H9 (cell line): Measurements from ENCODE around the gene MEG3. TPM values are rescaled to one million over a fixed set of nuclear protein-coding genes. Genes with fewer than 3 reads are reported as not detected.

Experiments
- DNase-seq: peaks from one replicate; pipeline ENCODE4 v3.0.0-alpha.2; 2017
- H2AFZ ChIP-seq: one replicate; pipeline ENCODE4 v1.6.1; 2013; ENCODE audit warnings: mild to moderate bottlenecking, low read length, control low read depth, moderate library complexity
- H2AK5ac ChIP-seq: 2 replicates; pipeline ENCODE4 v1.6.1; 2013; ENCODE audit warnings: low read length, control low read depth, mixed read lengths; ENCODE audit not compliant: insufficient read length
- H2BK120ac ChIP-seq: one replicate; pipeline ENCODE4 v1.6.1; 2013; ENCODE audit warnings: low read depth, mild to moderate bottlenecking, low read length, control low read depth, inconsistent platforms; ENCODE audit not compliant: poor library complexity, severe bottlenecking
- H2BK12ac ChIP-seq: 2 replicates; pipeline ENCODE4 v1.6.1; 2013; ENCODE audit warnings: low read length, control low read depth, mixed read lengths, low read depth; ENCODE audit not compliant: insufficient read length
- H2BK15ac ChIP-seq: 2 replicates; pipeline ENCODE4 v1.6.1; 2013; ENCODE audit warnings: low read depth, low read length, control low read depth
- H2BK20ac ChIP-seq: one replicate; pipeline ENCODE4 v1.6.1; 2013; ENCODE audit warnings: low read depth, mild to moderate bottlenecking, low read length, control low read depth, inconsistent platforms; ENCODE audit not compliant: poor library complexity, severe bottlenecking
- H2BK5ac ChIP-seq: 2 replicates; pipeline ENCODE4 v1.6.1; 2013; ENCODE audit warnings: low read length, control low read depth, mixed read lengths; ENCODE audit not compliant: insufficient read length
- H3K14ac ChIP-seq: 2 replicates; pipeline ENCODE4 v1.6.1; 2013; ENCODE audit warnings: low read length, control low read depth; ENCODE audit not compliant: insufficient read depth
- H3K18ac ChIP-seq: 2 replicates; pipeline ENCODE4 v1.6.1; 2013; ENCODE audit warnings: low read depth, mild to moderate bottlenecking, mixed read lengths, low read length, control low read depth; ENCODE audit not compliant: insufficient read length
- H3K23ac ChIP-seq: 2 replicates; pipeline ENCODE4 v1.6.1; 2013; ENCODE audit warnings: low read length, control low read depth, mixed read lengths, low read depth; ENCODE audit not compliant: insufficient read length
- H3K23me2 ChIP-seq: 2 replicates; pipeline ENCODE4 v1.6.1; 2013; ENCODE audit warnings: low read depth, mild to moderate bottlenecking, mixed read lengths, low read length, control low read depth; ENCODE audit not compliant: insufficient read length, poor library complexity, severe bottlenecking
- H3K27ac ChIP-seq: 2 replicates; pipeline ENCODE4 v1.5.1; 2013; ENCODE audit warnings: low read length, control low read depth, mixed read lengths, low read depth; ENCODE audit not compliant: insufficient read length
- H3K27me3 ChIP-seq: 2 replicates; pipeline ENCODE4 v1.6.1; 2013; ENCODE audit warnings: low read length, control low read depth, inconsistent platforms; ENCODE audit not compliant: insufficient read depth
- H3K4ac ChIP-seq: 2 replicates; pipeline ENCODE4 v1.6.1; 2013; ENCODE audit warnings: low read depth, mild to moderate bottlenecking, control low read depth, inconsistent platforms, low read length, moderate library complexity
- H3K4me1 ChIP-seq: 2 replicates; pipeline ENCODE4 v1.6.1; 2013; ENCODE audit warnings: low read length, control low read depth, inconsistent platforms; ENCODE audit not compliant: insufficient read depth
- H3K4me2 ChIP-seq: 2 replicates; pipeline ENCODE4 v1.6.1; 2013; ENCODE audit warnings: low read length, control low read depth, mixed read lengths; ENCODE audit not compliant: insufficient read length, insufficient read depth
- H3K56ac ChIP-seq: 2 replicates; pipeline ENCODE4 v1.6.1; 2013; ENCODE audit warnings: low read depth, mild to moderate bottlenecking, mixed read lengths, low read length, control low read depth; ENCODE audit not compliant: insufficient read length
- H3K79me1 ChIP-seq: 2 replicates; pipeline ENCODE4 v1.6.1; 2013; ENCODE audit warnings: low read depth, mild to moderate bottlenecking, moderate library complexity, low read length, control low read depth, inconsistent platforms; ENCODE audit not compliant: insufficient read depth, poor library complexity, severe bottlenecking
- H3K79me2 ChIP-seq: 2 replicates; pipeline ENCODE4 v1.6.1; 2013; ENCODE audit warnings: low read length, control low read depth, inconsistent platforms; ENCODE audit not compliant: insufficient read depth
- H3K9ac ChIP-seq: 2 replicates; pipeline ENCODE4 v1.6.1; 2013; ENCODE audit warnings: low read length, control low read depth, mixed read lengths; ENCODE audit not compliant: insufficient read length; ENCODE audit errors: extremely low read depth
- H3K9me3 ChIP-seq: one replicate; pipeline ENCODE4 v1.6.1; 2013; ENCODE audit warnings: low read depth, low read length, inconsistent platforms; ENCODE audit not compliant: control insufficient read depth
- H3T11ph ChIP-seq: one replicate; pipeline ENCODE4 v1.6.1; 2013; ENCODE audit warnings: mild to moderate bottlenecking, low read length, control low read depth, inconsistent platforms
- H4K20me1 ChIP-seq: one replicate; pipeline ENCODE4 v1.6.1; 2013; ENCODE audit not compliant: control insufficient read depth, insufficient read length, insufficient read depth
- H4K5ac ChIP-seq: 2 replicates; pipeline ENCODE4 v1.6.1; 2013; ENCODE audit warnings: low read depth, mild to moderate bottlenecking, mixed read lengths, low read length, control low read depth; ENCODE audit not compliant: insufficient read length
- H4K8ac ChIP-seq: replicated peaks from 2 replicates; pipeline ENCODE4 v1.6.1; 2013; ENCODE audit warnings: low read length, control low read depth, mixed read lengths, low read depth; ENCODE audit not compliant: insufficient read length
- H4K91ac ChIP-seq: 2 replicates; pipeline ENCODE4 v1.6.1; 2013; ENCODE audit warnings: low read depth, mild to moderate bottlenecking, moderate library complexity, mixed read lengths, low read length, control low read depth; ENCODE audit not compliant: insufficient read length
- H3K27ac Mint-ChIP-seq, 3 experiments: 2 replicates in 2 of 3; 3 replicates in 1 of 3; pipeline ENCODE4 v1.8.0; 2020 to 2021; ENCODE audit warnings: mixed read lengths in 3 of 3, mild to moderate bottlenecking in 1 of 3, moderate library complexity in 1 of 3
- H3K27me3 Mint-ChIP-seq: 2 replicates; pipeline ENCODE4 v1.8.0; 2021; ENCODE audit warnings: low read depth, mild to moderate bottlenecking, moderate library complexity, mixed read lengths
- H3K36me3 Mint-ChIP-seq, 3 experiments: 2 replicates in 2 of 3; 3 replicates in 1 of 3; pipeline ENCODE4 v1.8.0; 2020 to 2021; ENCODE audit warnings: low read depth in 3 of 3, mixed read lengths in 3 of 3; ENCODE audit not compliant: insufficient read depth in 1 of 3
- H3K4me1 Mint-ChIP-seq, 2 experiments: 2 replicates each; pipeline ENCODE4 v1.8.0; 2020; ENCODE audit warnings: mixed read lengths in 2 of 2
- H3K4me3 Mint-ChIP-seq, 2 experiments: 2 replicates in 1 of 2; 3 replicates in 1 of 2; pipeline ENCODE4 v1.8.0; 2020 to 2021; ENCODE audit warnings: mild to moderate bottlenecking in 2 of 2, mixed read lengths in 2 of 2, moderate library complexity in 1 of 2
- H3K9me3 Mint-ChIP-seq, 2 experiments: 2 replicates in 1 of 2; 3 replicates in 1 of 2; pipeline ENCODE4 v1.8.0; 2020; ENCODE audit warnings: mild to moderate bottlenecking in 2 of 2, mixed read lengths in 2 of 2, moderate library complexity in 1 of 2
- CTCF ChIP-seq: fragments of 200-600 bp; sonication (generic); conservative IDR thresholded peaks from 3 replicates; pipeline ENCODE4 v1.8.0; 2021; ENCODE audit warnings: antibody characterized with exemption, mild to moderate bottlenecking
- WGBS: extraction: QIAGEN DNeasy Blood & Tissue Kit; methylation state at CpG from one replicate; pipeline ENCODE4 v1.1.7; 2013; ENCODE audit warnings: missing lambda C conversion rate, low lambda C conversion rate, mixed read lengths; ENCODE audit not compliant: insufficient read length; ENCODE audit errors: extremely low coverage; 5-methylcytosine and 5-hydroxymethylcytosine counted together
- total RNA-seq: library from RNA; stranded (reverse); gene quantifications from 2 replicates; pipeline ENCODE4 v1.2.1, GENCODE V29; 2021

MEG3 gene
- total RNA-seq, 1 experiment from 2014 or later, result 0.52 TPM

DNA sequence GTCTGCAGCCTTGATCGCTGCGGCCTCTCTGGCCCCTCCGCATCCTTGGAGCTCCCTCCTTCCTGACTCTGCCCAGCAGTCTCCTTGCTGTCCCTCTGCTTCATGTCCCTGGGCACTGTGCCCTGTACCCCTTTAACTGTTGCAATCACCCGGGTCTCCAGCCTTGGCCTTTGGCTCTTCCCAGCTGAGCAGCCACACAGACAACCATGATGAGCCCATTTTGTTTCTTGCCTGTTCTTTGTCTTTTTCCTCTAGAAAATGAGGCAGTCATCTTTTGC is 40.6 kb upstream of the MEG3 start:
- no peaks in the 10 kb centered on the region for H3K79me2 ChIP-seq
- no peak overlapping the region for H2BK12ac ChIP-seq
- no peaks in the 10 kb centered on the region for H3K27me3 ChIP-seq
- no peaks in the 10 kb centered on the region for H3K79me1 ChIP-seq
- H3K14ac ChIP-seq, result no peak overlapping the region
- no peak overlapping the region for H3K18ac ChIP-seq
- H2BK20ac ChIP-seq, result no peak overlapping the region
- Mint-ChIP-seq H3K27ac (peak overlapping the region in 1 of 3 experiments; percentile 20; a peak in 1 of 7 replicates), H3K27me3 (peaks cover 3% of the 10 kb centered on the region), H3K36me3 (no peaks in the 10 kb centered on the region), H3K4me3 (no peak overlapping the region), H3K4me1 (peaks cover 9 to 20% of the 10 kb centered on the region in 2 experiments), H3K9me3 (no peaks in the 10 kb centered on the region; a peak in 1 of 5 replicates)
- H3T11ph ChIP-seq, result no peak overlapping the region
- H2BK5ac ChIP-seq, result no peak overlapping the region
- no CpG with 5 or more reads among the region's 4 CpGs for WGBS
- no peak overlapping the region for H3K56ac ChIP-seq
- no peak overlapping the region for H2AK5ac ChIP-seq
- H3K9ac ChIP-seq, result no peak overlapping the region
- no peak for DNase-seq
- H4K8ac ChIP-seq, result no peak overlapping the region
- no peak overlapping the region for H4K91ac ChIP-seq
- no peak overlapping the region for H2BK15ac ChIP-seq
- H2AFZ ChIP-seq, result no peak overlapping the region
- no peaks in the 10 kb centered on the region for H4K20me1 ChIP-seq
- H3K4me1 ChIP-seq, result no peaks in the 10 kb centered on the region
- TF ChIP-seq CTCF, result no peak
- H3K27ac ChIP-seq, result no peak overlapping the region
- no peaks in the 10 kb centered on the region for H3K23me2 ChIP-seq
- H3K4ac ChIP-seq, result no peak overlapping the region
- H3K4me2 ChIP-seq, result no peak overlapping the region
- no peak overlapping the region for H4K5ac ChIP-seq
- no peak overlapping the region for H2BK120ac ChIP-seq
- no peaks in the 10 kb centered on the region for H3K9me3 ChIP-seq
- H3K23ac ChIP-seq, result no peak overlapping the region
